WTC11 (cell line): ENCODE data around the gene SP110. TPM values are rescaled to one million over a fixed set of nuclear protein-coding genes. Genes with fewer than 3 reads are reported as not detected.

Experiments used
- ATAC-seq: fragments of 200-7000 bp; cut with Tn5 transposase; 2 replicates; pipeline ENCODE4 v1.10.0; 2021; ENCODE audit warnings: mild to moderate bottlenecking, moderate library complexity
- CTCF ChIA-PET: fragments of 300-600 bp; sonication (Branson Sonifier 250); formaldehyde crosslinking; loops from one replicate; lab custom pipeline; 2021; ENCODE audit warnings: antibody characterized with exemption; lab: Charles Lee
- POLR2A ChIA-PET: fragments of 350-600 bp; sonication (Branson Sonifier 250); formaldehyde crosslinking; loops from one replicate; lab custom pipeline; 2021; ENCODE audit warnings: antibody characterized with exemption; lab: Charles Lee
- DNase-seq: peaks from one replicate; pipeline ENCODE4 v3.0.0; 2021; ENCODE audit warnings: low spot score
- H3K27ac Mint-ChIP-seq: 2 replicates; pipeline ENCODE4 v1.8.0; 2021; ENCODE audit warnings: mixed read lengths
- H3K27me3 Mint-ChIP-seq: 2 replicates; pipeline ENCODE4 v1.8.0; 2021; ENCODE audit warnings: low read depth, mild to moderate bottlenecking, moderate library complexity, mixed read lengths
- H3K36me3 Mint-ChIP-seq: 2 replicates; pipeline ENCODE4 v1.8.0; 2021; ENCODE audit warnings: mixed read lengths
- H3K4me1 Mint-ChIP-seq: 2 replicates; pipeline ENCODE4 v1.8.0; 2022; ENCODE audit warnings: mixed read lengths
- H3K4me3 Mint-ChIP-seq: 2 replicates; pipeline ENCODE4 v1.8.0; 2021; ENCODE audit warnings: mild to moderate bottlenecking, moderate library complexity, mixed read lengths
- H3K9me3 Mint-ChIP-seq: 2 replicates; pipeline ENCODE4 v1.8.0; 2021; ENCODE audit warnings: mixed read lengths
- AR ChIP-seq: fragments of 250-450 bp; sonication (Bioruptor Pico); IDR thresholded peaks from 2 replicates; pipeline ENCODE4 v1.9.0; 2021; ENCODE audit warnings: mild to moderate bottlenecking
- ATF3 ChIP-seq: sonication (generic); formaldehyde crosslinking; conservative IDR thresholded peaks from 2 replicates; pipeline ENCODE4 v1.8.1; 2022; ENCODE audit warnings: mild to moderate bottlenecking, missing genetic modification reagents
- CREM ChIP-seq: sonication (generic); formaldehyde crosslinking; IDR thresholded peaks from 2 replicates; pipeline ENCODE4 v1.8.1; 2022; ENCODE audit warnings: mild to moderate bottlenecking, missing genetic modification reagents, moderate library complexity
- EMX1 ChIP-seq: fragments of 250-450 bp; sonication (Bioruptor Pico); IDR thresholded peaks from 2 replicates; pipeline ENCODE4 v1.8.0; 2021; ENCODE audit warnings: mild to moderate bottlenecking
- ESRRA ChIP-seq: sonication (generic); formaldehyde crosslinking; IDR thresholded peaks from 2 replicates; pipeline ENCODE4 v1.8.1; 2022; ENCODE audit warnings: mild to moderate bottlenecking, missing genetic modification reagents, borderline replicate concordance
- ETV6 ChIP-seq: sonication (generic); formaldehyde crosslinking; IDR thresholded peaks from 2 replicates; pipeline ENCODE4 v1.8.1; 2022; ENCODE audit warnings: mild to moderate bottlenecking, missing genetic modification reagents
- IRF1 ChIP-seq: sonication (generic); formaldehyde crosslinking; IDR thresholded peaks from 2 replicates; pipeline ENCODE4 v1.8.0; 2023; ENCODE audit warnings: missing genetic modification reagents
- IRF2 ChIP-seq: sonication (generic); formaldehyde crosslinking; IDR thresholded peaks from 2 replicates; pipeline ENCODE4 v1.8.0; 2022; ENCODE audit warnings: low read depth, missing genetic modification reagents, borderline replicate concordance
- NFE2L1 ChIP-seq: sonication (generic); formaldehyde crosslinking; IDR thresholded peaks from 2 replicates; pipeline ENCODE4 v1.8.1; 2023; ENCODE audit warnings: missing genetic modification reagents
- NFYB ChIP-seq: sonication (generic); formaldehyde crosslinking; conservative IDR thresholded peaks from 2 replicates; pipeline ENCODE4 v1.8.0; 2022; ENCODE audit warnings: low read depth, missing genetic modification reagents
- NR1H2 ChIP-seq: sonication (generic); formaldehyde crosslinking; IDR thresholded peaks from 2 replicates; pipeline ENCODE4 v1.9.0; 2021; ENCODE audit warnings: mild to moderate bottlenecking, moderate library complexity, missing genetic modification reagents
- NR2C2 ChIP-seq: sonication (generic); formaldehyde crosslinking; IDR thresholded peaks from 2 replicates; pipeline ENCODE4 v1.8.0; 2022; ENCODE audit warnings: mild to moderate bottlenecking, missing genetic modification reagents
- RELA ChIP-seq: sonication (generic); formaldehyde crosslinking; IDR thresholded peaks from 2 replicates; pipeline ENCODE4 v1.8.1; 2022; ENCODE audit warnings: missing genetic modification reagents, mild to moderate bottlenecking, borderline replicate concordance
- SMAD3 ChIP-seq: sonication (generic); formaldehyde crosslinking; IDR thresholded peaks from 2 replicates; pipeline ENCODE4 v1.8.0; 2022; ENCODE audit warnings: missing genetic modification reagents, mild to moderate bottlenecking, borderline replicate concordance
- TEAD4 ChIP-seq: sonication (generic); formaldehyde crosslinking; IDR thresholded peaks from 2 replicates; pipeline ENCODE4 v1.8.0; 2022; ENCODE audit warnings: mild to moderate bottlenecking, missing genetic modification reagents
- ZNF121 ChIP-seq: sonication (generic); formaldehyde crosslinking; IDR thresholded peaks from 2 replicates; pipeline ENCODE4 v1.8.0; 2023; ENCODE audit warnings: missing genetic modification reagents
- ZNF219 ChIP-seq: sonication (generic); formaldehyde crosslinking; IDR thresholded peaks from 2 replicates; pipeline ENCODE4 v1.8.0; 2023; ENCODE audit warnings: missing genetic modification reagents, mild to moderate bottlenecking, borderline replicate concordance
- ZNF671 ChIP-seq: fragments of 250-450 bp; sonication (Bioruptor Pico); IDR thresholded peaks from 2 replicates; pipeline ENCODE4 v1.8.0; 2021; ENCODE audit warnings: mild to moderate bottlenecking
- total RNA-seq: library from RNA; stranded (reverse); gene quantifications from 3 replicates; pipeline ENCODE4 v1.2.3, GENCODE V29; 2021
- TF ChIP-seq, protein P1 (sequence below): fragments of 250-450 bp; sonication (Bioruptor Pico); IDR thresholded peaks from 2 replicates; pipeline ENCODE4 v1.9.0; 2021; ENCODE audit warnings: mild to moderate bottlenecking
- TF ChIP-seq, protein P2 (sequence below): sonication (generic); formaldehyde crosslinking; IDR thresholded peaks from 2 replicates; pipeline ENCODE4 v1.8.0; 2022; ENCODE audit warnings: mild to moderate bottlenecking, missing genetic modification reagents
- TF ChIP-seq, protein P3 (sequence below): fragments of 250-450 bp; sonication (Bioruptor Pico); IDR thresholded peaks from 2 replicates; pipeline ENCODE4 v1.9.0; 2021; ENCODE audit warnings: mild to moderate bottlenecking, borderline replicate concordance

SP110 gene
- total RNA-seq, 1 experiment from 2014 or later: 5.7 TPM

DNA sequence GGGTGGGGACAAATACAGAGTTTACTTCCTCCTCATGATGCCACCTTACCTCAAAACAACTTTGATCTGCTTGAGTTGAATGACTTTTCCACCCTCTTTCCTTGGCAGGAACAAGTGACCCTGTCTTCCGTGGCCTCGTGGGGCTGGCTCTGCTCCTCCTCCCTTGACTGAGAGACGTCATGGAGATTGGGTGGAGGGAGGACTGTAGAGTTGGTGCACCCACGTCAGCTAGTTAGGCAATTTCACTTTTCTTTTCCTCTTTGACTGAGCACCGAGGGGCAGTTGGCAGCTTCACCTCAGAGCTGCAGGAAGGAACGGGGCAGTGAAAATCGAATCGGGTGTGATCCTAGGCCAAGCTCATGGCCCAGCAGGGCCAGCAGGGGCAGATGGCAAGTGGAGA is 5.7 kb upstream of the SP110 start, which contains the start of gene SP140:
Gene SP140 (plus strand): TSS at position 251 of the 400 bp plus-strand sequence. CDS start 109 bp downstream, at position 360.
- no peak for TF ChIP-seq ATF3 (CRISPR knock-in tag)
- TF ChIP-seq NR1H2 (CRISPR knock-in tag): no peak
- no peak for TF ChIP-seq NR2C2 (CRISPR knock-in tag)
- TF ChIP-seq AR (CRISPR knock-in tag): no peak
- TF ChIP-seq ESRRA: no peak
- TF ChIP-seq, protein P1, sequence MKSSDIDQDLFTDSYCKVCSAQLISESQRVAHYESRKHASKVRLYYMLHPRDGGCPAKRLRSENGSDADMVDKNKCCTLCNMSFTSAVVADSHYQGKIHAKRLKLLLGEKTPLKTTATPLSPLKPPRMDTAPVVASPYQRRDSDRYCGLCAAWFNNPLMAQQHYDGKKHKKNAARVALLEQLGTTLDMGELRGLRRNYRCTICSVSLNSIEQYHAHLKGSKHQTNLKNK: no peak
- TF ChIP-seq NFE2L1 (CRISPR knock-in tag): no peak
- TF ChIP-seq, protein P2, sequence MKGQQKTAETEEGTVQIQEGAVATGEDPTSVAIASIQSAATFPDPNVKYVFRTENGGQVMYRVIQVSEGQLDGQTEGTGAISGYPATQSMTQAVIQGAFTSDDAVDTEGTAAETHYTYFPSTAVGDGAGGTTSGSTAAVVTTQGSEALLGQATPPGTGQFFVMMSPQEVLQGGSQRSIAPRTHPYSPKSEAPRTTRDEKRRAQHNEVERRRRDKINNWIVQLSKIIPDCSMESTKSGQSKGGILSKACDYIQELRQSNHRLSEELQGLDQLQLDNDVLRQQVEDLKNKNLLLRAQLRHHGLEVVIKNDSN (CRISPR knock-in tag): no peak
- TF ChIP-seq NFYB (CRISPR knock-in tag): no peak
- no peak for TF ChIP-seq ZNF121 (CRISPR knock-in tag)
- no peak for TF ChIP-seq CREM (CRISPR knock-in tag)
- no peak for TF ChIP-seq RELA (CRISPR knock-in tag)
- no peak for TF ChIP-seq TEAD4
- TF ChIP-seq ZNF671: no peak
- CTCF ChIA-PET: no interaction called here
- no peak for DNase-seq
- H3K4me3 Mint-ChIP-seq: no peak within 1 kb of the TSS
- H3K9me3 Mint-ChIP-seq: peaks cover 8% of the 10 kb centered on the region
- H3K27me3 Mint-ChIP-seq: no peaks in the 10 kb centered on the region; the same call in 1 of the 2 replicates
- no peak for ATAC-seq
- H3K27ac Mint-ChIP-seq: no peak within 1 kb of the TSS
- H3K36me3 Mint-ChIP-seq: peaks cover 8% of the 10 kb centered on the region
- POLR2A ChIA-PET: no interaction called here
- H3K4me1 Mint-ChIP-seq: peaks cover 7% of the 10 kb centered on the region

DNA sequence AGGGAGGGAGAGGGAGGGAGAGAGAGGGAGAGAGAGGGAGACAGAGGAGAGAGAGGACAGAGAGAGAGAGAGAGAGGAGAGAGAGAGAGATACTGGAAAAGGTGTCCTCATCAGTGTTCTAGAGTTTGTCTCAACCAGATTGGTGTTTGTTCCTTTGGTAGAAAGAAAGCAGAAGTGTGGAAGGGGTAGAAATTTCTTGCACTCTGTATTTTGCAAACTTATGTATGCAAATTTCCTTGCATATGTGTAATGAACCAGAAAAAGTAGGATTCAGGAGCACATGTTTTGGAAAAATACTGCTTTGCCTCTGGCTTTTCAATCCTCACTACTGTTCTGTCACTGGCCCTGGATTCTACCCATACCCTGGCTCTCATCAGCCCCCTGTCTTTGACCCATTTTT is 4.7 kb upstream of the SP110 start:
- no peaks in the 10 kb centered on the region for H3K9me3 Mint-ChIP-seq
- no peak overlapping the region for H3K27ac Mint-ChIP-seq
- peaks cover 9% of the 10 kb centered on the region for H3K4me1 Mint-ChIP-seq
- DNase-seq: no peak
- POLR2A ChIA-PET: interaction anchor here (0.6 kb wide), 1 partner anchor 442 kb away, joined by 3 read pairs; no protein-coding TSS in a partner anchor
- H3K36me3 Mint-ChIP-seq: no peaks in the 10 kb centered on the region
- CTCF ChIA-PET: no interaction called here
- no peak overlapping the region for H3K4me3 Mint-ChIP-seq
- H3K27me3 Mint-ChIP-seq: no peaks in the 10 kb centered on the region
- no peak for ATAC-seq
- TF ChIP-seq, protein P3, sequence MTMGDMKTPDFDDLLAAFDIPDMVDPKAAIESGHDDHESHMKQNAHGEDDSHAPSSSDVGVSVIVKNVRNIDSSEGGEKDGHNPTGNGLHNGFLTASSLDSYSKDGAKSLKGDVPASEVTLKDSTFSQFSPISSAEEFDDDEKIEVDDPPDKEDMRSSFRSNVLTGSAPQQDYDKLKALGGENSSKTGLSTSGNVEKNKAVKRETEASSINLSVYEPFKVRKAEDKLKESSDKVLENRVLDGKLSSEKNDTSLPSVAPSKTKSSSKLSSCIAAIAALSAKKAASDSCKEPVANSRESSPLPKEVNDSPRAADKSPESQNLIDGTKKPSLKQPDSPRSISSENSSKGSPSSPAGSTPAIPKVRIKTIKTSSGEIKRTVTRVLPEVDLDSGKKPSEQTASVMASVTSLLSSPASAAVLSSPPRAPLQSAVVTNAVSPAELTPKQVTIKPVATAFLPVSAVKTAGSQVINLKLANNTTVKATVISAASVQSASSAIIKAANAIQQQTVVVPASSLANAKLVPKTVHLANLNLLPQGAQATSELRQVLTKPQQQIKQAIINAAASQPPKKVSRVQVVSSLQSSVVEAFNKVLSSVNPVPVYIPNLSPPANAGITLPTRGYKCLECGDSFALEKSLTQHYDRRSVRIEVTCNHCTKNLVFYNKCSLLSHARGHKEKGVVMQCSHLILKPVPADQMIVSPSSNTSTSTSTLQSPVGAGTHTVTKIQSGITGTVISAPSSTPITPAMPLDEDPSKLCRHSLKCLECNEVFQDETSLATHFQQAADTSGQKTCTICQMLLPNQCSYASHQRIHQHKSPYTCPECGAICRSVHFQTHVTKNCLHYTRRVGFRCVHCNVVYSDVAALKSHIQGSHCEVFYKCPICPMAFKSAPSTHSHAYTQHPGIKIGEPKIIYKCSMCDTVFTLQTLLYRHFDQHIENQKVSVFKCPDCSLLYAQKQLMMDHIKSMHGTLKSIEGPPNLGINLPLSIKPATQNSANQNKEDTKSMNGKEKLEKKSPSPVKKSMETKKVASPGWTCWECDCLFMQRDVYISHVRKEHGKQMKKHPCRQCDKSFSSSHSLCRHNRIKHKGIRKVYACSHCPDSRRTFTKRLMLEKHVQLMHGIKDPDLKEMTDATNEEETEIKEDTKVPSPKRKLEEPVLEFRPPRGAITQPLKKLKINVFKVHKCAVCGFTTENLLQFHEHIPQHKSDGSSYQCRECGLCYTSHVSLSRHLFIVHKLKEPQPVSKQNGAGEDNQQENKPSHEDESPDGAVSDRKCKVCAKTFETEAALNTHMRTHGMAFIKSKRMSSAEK (CRISPR knock-in tag): no peak
- TF ChIP-seq TEAD4 (no peak), SMAD3 (CRISPR knock-in tag) (no peak), IRF2 (CRISPR knock-in tag) (no peak), IRF1 (no peak), EMX1 (CRISPR knock-in tag) (no peak), NFYB (CRISPR knock-in tag) (no peak), AR (CRISPR knock-in tag) (no peak), ETV6 (CRISPR knock-in tag) (no peak), ZNF219 (CRISPR knock-in tag) (no peak)
- TF ChIP-seq, protein P1: no peak
